GM12878 (cell line): ENCODE results near the gene KIF21B. TPM values are rescaled to one million over a fixed set of nuclear protein-coding genes. Genes with fewer than 3 reads are reported as not detected.

Experiments
- ATAC-seq: fragments of 200-7000 bp; cut with Tn5 transposase; 3 replicates; pipeline ENCODE4 v1.9.1; 2020; ENCODE audit warnings: mild to moderate bottlenecking, moderate library complexity
- BruUV-seq: library from RNA; stranded (reverse); fragments of 400-500 nt; replicated peaks from 2 replicates; lab custom pipeline; 2021; lab: Mats Ljungman, UMichigan
- CTCF ChIA-PET: fragments of 300-600 bp; sonication (Branson Sonifier 250); formaldehyde crosslinking; extraction: SDS; loops from one replicate; lab custom pipeline; 2021; ENCODE audit warnings: inconsistent platforms; lab: Yijun Ruan, JAX
- POLR2A ChIA-PET: fragments of 350-600 bp; formaldehyde crosslinking; extraction: SDS; loops from one replicate; lab custom pipeline; 2021; ENCODE audit warnings: inconsistent platforms; lab: Charles Lee
- RAD21 ChIA-PET: fragments of 300-600 bp; sonication (Branson Sonifier 250); formaldehyde crosslinking; loops from one replicate; lab custom pipeline; 2023; ENCODE audit warnings: antibody characterized with exemption; ENCODE audit not compliant: unreplicated experiment; lab: Charles Lee
- SMC1A ChIA-PET: fragments of 300-600 bp; sonication (Branson Sonifier 250); formaldehyde crosslinking; loops from one replicate; lab custom pipeline; 2023; ENCODE audit not compliant: unreplicated experiment, uncharacterized antibody; lab: Charles Lee
- DNase-seq: peaks from one replicate; pipeline ENCODE4 v3.0.0-alpha.2; 2011; ENCODE audit warnings: low read depth, low spot score
- FAIRE-seq: peaks from 3 replicates; lab custom pipeline; 2011; peaks lifted over from hg19 to GRCh38; lab: Jason Lieb, UNC
- H2AFZ ChIP-seq: 2 replicates; pipeline ENCODE4 v1.6.0; 2011; ENCODE audit warnings: low read depth, low read length, control low read depth; ENCODE audit not compliant: control insufficient read depth
- H3K27ac ChIP-seq: 2 replicates; pipeline ENCODE4 v1.5.1; 2011; ENCODE audit warnings: control low read depth; ENCODE audit not compliant: control insufficient read depth, insufficient read depth
- H3K27me3 ChIP-seq, 2 experiments: replicated peaks in 1 of 2; 2 replicates each; pipeline versions ENCODE4 v1.6.0 to v1.6.1; 2011; ENCODE audit warnings: low read length in 1 of 2; ENCODE audit not compliant: control insufficient read depth in 2 of 2, insufficient read depth in 2 of 2
- H3K36me3 ChIP-seq, 2 experiments: 2 replicates each; pipeline ENCODE4 v1.5.1; 2011; ENCODE audit warnings: low read length in 1 of 2; ENCODE audit not compliant: control insufficient read depth in 2 of 2, insufficient read depth in 2 of 2
- H3K4me1 ChIP-seq: 2 replicates; pipeline ENCODE4 v1.6.1; 2011; ENCODE audit warnings: mild to moderate bottlenecking, low read length, moderate library complexity, mixed read lengths; ENCODE audit not compliant: control insufficient read depth, insufficient read depth
- H3K4me2 ChIP-seq: 2 replicates; pipeline ENCODE4 v1.6.0; 2011; ENCODE audit warnings: control low read depth; ENCODE audit not compliant: control insufficient read depth, insufficient read depth
- H3K4me3 ChIP-seq: fragments of 200-600 bp; sonication (generic); 2 replicates; pipeline ENCODE4 v1.5.1; 2016
- H3K79me2 ChIP-seq: 2 replicates; pipeline ENCODE4 v1.6.0; 2011; ENCODE audit warnings: low read length; ENCODE audit not compliant: control insufficient read depth, insufficient read depth
- H3K9ac ChIP-seq: 2 replicates; pipeline ENCODE4 v1.8.0; 2011; ENCODE audit warnings: low read length, control low read depth, mixed read lengths; ENCODE audit not compliant: control insufficient read depth, insufficient read depth
- H3K9me3 ChIP-seq: replicated peaks from 3 replicates; pipeline ENCODE4 v1.5.1; 2011; ENCODE audit warnings: mild to moderate bottlenecking, low read length; ENCODE audit not compliant: control insufficient read depth, insufficient read depth
- H4K20me1 ChIP-seq: 2 replicates; pipeline ENCODE4 v1.6.0; 2011; ENCODE audit not compliant: control insufficient read depth, insufficient read depth
- CHD4 ChIP-seq: fragments of 200-600 bp; sonication (generic); IDR thresholded peaks from 2 replicates; pipeline ENCODE4 v1.6.1; 2016; ENCODE audit warnings: mild to moderate bottlenecking
- HDAC6 ChIP-seq: fragments of 200-600 bp; sonication (generic); IDR thresholded peaks from one replicate; pipeline ENCODE4 v1.8.0; 2017; ENCODE audit warnings: antibody characterized with exemption; ENCODE audit not compliant: unreplicated experiment
- KDM1A ChIP-seq: fragments of 200-600 bp; sonication (generic); IDR thresholded peaks from 2 replicates; pipeline ENCODE4 v1.6.1; 2016; ENCODE audit warnings: borderline replicate concordance
- PBX3 ChIP-seq: IDR thresholded peaks from 2 replicates; pipeline ENCODE4 v1.6.1; 2011; ENCODE audit warnings: mild to moderate bottlenecking, low read depth, low read length, moderate library complexity; ENCODE audit not compliant: insufficient replicate concordance
- RAD21 ChIP-seq: IDR thresholded peaks from 2 replicates; pipeline ENCODE4 v1.6.1; 2011; ENCODE audit warnings: mild to moderate bottlenecking, low read depth, low read length, moderate library complexity; ENCODE audit not compliant: insufficient read depth
- RB1 ChIP-seq: fragments of 450-650 bp; formaldehyde crosslinking; IDR thresholded peaks from 2 replicates; pipeline ENCODE4 v1.6.1; 2017; ENCODE audit warnings: mild to moderate bottlenecking, borderline replicate concordance
- SIN3A ChIP-seq: IDR thresholded peaks from 2 replicates; pipeline ENCODE4 v1.6.1; 2012; ENCODE audit warnings: low read depth, low read length, improper control_type of control experiment
- SIX5 ChIP-seq: IDR thresholded peaks from 2 replicates; pipeline ENCODE4 v1.6.1; 2011; ENCODE audit warnings: mild to moderate bottlenecking, low read depth, low read length, moderate library complexity; ENCODE audit not compliant: severe bottlenecking
- SREBF2 ChIP-seq: IDR thresholded peaks from 2 replicates; pipeline ENCODE4 v1.6.1; 2012; ENCODE audit warnings: mild to moderate bottlenecking, low read length
- SUPT20H ChIP-seq: IDR thresholded peaks from 2 replicates; pipeline ENCODE4 v1.6.1; 2011; ENCODE audit warnings: low read depth, mild to moderate bottlenecking, low read length, moderate library complexity, borderline replicate concordance; ENCODE audit not compliant: control insufficient read depth
- TAF1 ChIP-seq: IDR thresholded peaks from 2 replicates; pipeline ENCODE4 v1.6.1; 2011; ENCODE audit warnings: mild to moderate bottlenecking, low read depth, low read length, borderline replicate concordance
- YY1 ChIP-seq: IDR thresholded peaks from 2 replicates; pipeline ENCODE4 v1.6.1; 2011; ENCODE audit warnings: low read depth, mild to moderate bottlenecking, low read length
- ZNF217 ChIP-seq: fragments of 450-650 bp; IDR thresholded peaks from 2 replicates; pipeline ENCODE4 v1.6.1; 2017; ENCODE audit warnings: antibody characterized with exemption, mild to moderate bottlenecking
- ZNF622 ChIP-seq: fragments of 450-650 bp; IDR thresholded peaks from 2 replicates; pipeline ENCODE4 v1.6.1; 2017; ENCODE audit warnings: mild to moderate bottlenecking, inconsistent platforms
- WGBS: methylation state at CpG from one replicate; pipeline ENCODE4 v1.1.6; 2016; ENCODE audit warnings: low lambda C conversion rate; ENCODE audit not compliant: insufficient replicate concordance, insufficient coverage; ENCODE audit errors: missing lambda C conversion rate; 5-methylcytosine and 5-hydroxymethylcytosine counted together
- in situ Hi-C: fragments of 300-500 bp; cut with MboI; formaldehyde crosslinking; loops from 9 replicates; pipeline ENCODE4 v1.14.3; 2018; ENCODE audit warnings: mixed read lengths
- intact Hi-C: fragments of 100-400 bp; cut with micrococcal nuclease; formaldehyde crosslinking; loops from one replicate; pipeline ENCODE4 v1.14.2; 2022; ENCODE audit not compliant: unreplicated experiment
- polyA plus RNA-seq, 11 experiments: library from polyadenylated mRNA; depleted of rRNA in 4 of 11; unstranded in 6 of 11; stranded (reverse) in 5 of 11; fragments of >200 nt; fragmentation: Nextera tagmentation in 4 of 11; fragmentation: Illumina TruSeq in 1 of 11; extraction: Ambion mirVana in 4 of 11; extraction: Trizol in 1 of 11; gene quantifications; 1 replicate in 1 of 11; 2 replicates in 10 of 11; pipeline versions ENCODE4 v1.2.1 to v1.2.3, GENCODE V29; 2011 to 2016; ENCODE audit warnings: inconsistent platforms in 2 of 11, missing spikeins in 2 of 11, low read depth in 1 of 11
- total RNA-seq, 4 experiments: library from RNA; depleted of rRNA in 3 of 4; stranded (reverse); fragments of >200 nt in 3 of 4; fragmentation: Illumina TruSeq in 1 of 4; extraction: Trizol in 1 of 4; gene quantifications; 2 replicates each; pipeline versions ENCODE4 v1.2.1 to v1.2.3, GENCODE V29; 2013 to 2021
- TF ChIP-seq, protein P1 (sequence below): fragments of 450-650 bp; IDR thresholded peaks from 2 replicates; pipeline ENCODE4 v1.6.1; 2017; ENCODE audit warnings: mild to moderate bottlenecking

KIF21B gene
- total and polyA plus RNA-seq, 10 of the 15 experiments (the other 5 are each of a cell fraction or from before 2014, with no cell fraction given), result 2.3 to 47.7 (median 12.6) TPM

DNA sequence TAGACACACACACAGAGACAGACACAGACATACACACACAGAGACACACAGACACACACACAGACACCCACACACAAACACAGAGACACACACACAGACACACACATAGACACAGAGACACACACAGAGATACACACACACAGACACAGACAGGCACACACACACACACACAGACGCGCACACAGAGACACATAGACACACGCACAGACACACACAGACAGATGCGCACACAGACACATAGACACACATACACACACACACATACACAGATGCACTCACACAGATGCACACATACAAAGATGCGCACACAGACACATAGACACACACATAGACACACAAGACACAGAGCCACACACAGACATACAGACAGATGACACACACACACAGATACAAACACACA is 16.0 kb downstream of the KIF21B start (continued):
- no peak for TF ChIP-seq SIX5
- TF ChIP-seq CHD4, result no peak

DNA sequence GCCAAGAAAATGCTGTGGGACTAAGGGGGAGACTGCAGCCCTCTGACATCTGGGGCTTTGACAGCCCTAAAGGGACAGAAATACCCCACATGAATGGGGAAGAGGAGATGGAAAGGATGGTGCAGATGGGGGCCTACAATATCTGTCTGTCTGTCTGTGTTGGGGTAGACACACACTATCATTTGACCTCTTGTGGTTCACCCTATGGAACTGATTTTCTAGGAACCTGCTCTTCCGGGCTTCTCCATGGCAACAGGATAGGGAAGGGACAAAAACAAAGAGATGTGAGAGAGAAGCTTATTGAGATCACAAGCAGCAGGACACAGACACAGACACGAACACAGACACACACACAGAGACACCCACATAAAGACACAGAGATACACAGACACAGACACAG is 17.1 kb downstream of the KIF21B start:
- Histone ChIP-seq H3K4me1 (no peaks in the 10 kb centered on the region), H2AFZ (no peak overlapping the region), H3K9me3 (no peaks in the 10 kb centered on the region), H3K4me2 (no peak overlapping the region), H3K27ac (no peak overlapping the region), H3K36me3 (peaks cover 7 to 38% of the 10 kb centered on the region in 2 experiments; a peak in 3 of 4 replicates), H3K79me2 (no peaks in the 10 kb centered on the region), H3K4me3 (no peak overlapping the region), H4K20me1 (no peaks in the 10 kb centered on the region), H3K9ac (no peak overlapping the region), H3K27me3 (no peaks in the 10 kb centered on the region)
- POLR2A ChIA-PET, result no interaction called here
- RAD21 ChIA-PET, result no interaction called here
- TSS peak; percentile 40 for BruUV-seq
- TF ChIP-seq ZNF622, result no peak
- no peak for TF ChIP-seq YY1
- TF ChIP-seq ZNF217, result no peak
- no peak for TF ChIP-seq SIN3A
- TF ChIP-seq SUPT20H, result no peak
- TF ChIP-seq, protein P1, sequence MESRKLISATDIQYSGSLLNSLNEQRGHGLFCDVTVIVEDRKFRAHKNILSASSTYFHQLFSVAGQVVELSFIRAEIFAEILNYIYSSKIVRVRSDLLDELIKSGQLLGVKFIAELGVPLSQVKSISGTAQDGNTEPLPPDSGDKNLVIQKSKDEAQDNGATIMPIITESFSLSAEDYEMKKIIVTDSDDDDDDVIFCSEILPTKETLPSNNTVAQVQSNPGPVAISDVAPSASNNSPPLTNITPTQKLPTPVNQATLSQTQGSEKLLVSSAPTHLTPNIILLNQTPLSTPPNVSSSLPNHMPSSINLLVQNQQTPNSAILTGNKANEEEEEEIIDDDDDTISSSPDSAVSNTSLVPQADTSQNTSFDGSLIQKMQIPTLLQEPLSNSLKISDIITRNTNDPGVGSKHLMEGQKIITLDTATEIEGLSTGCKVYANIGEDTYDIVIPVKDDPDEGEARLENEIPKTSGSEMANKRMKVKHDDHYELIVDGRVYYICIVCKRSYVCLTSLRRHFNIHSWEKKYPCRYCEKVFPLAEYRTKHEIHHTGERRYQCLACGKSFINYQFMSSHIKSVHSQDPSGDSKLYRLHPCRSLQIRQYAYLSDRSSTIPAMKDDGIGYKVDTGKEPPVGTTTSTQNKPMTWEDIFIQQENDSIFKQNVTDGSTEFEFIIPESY, result no peak
- TF ChIP-seq HDAC6, result no peak
- no peak for TF ChIP-seq SREBF2
- no peak for TF ChIP-seq KDM1A
- no peak for TF ChIP-seq RB1
- TF ChIP-seq PBX3, result no peak
- TF ChIP-seq RAD21, result no peak
- TF ChIP-seq TAF1, result no peak
- WGBS, result 95% methylated on average over 2 of the region's 2 CpGs
- intact Hi-C loops (no loop called here), in situ Hi-C loops (no loop called here)
- CTCF ChIA-PET, result interaction anchor here (1.2 kb wide), 1 partner anchor 34 kb away, joined by 4 read pairs; no protein-coding TSS in a partner anchor
- SMC1A ChIA-PET, result interaction anchor here (1.6 kb wide), 1 partner anchor 8 kb away, joined by 4 read pairs; no protein-coding TSS in a partner anchor
- no peak for ATAC-seq
- no peak for FAIRE-seq
- no peak for DNase-seq
